Activated CD4-positive, alpha-beta T cell treated with anti-CD3 and anti-CD28 coated beads for 36 hours (primary cell): ENCODE data around the gene KAZN. TPM values are rescaled to one million over a fixed set of nuclear protein-coding genes. Genes with fewer than 3 reads are reported as not detected.

Source experiments
- ATAC-seq: fragments of 200-7000 bp; cut with Tn5 transposase; one replicate; pipeline ENCODE4 v1.10.0; 2021; ENCODE audit warnings: mild to moderate bottlenecking, moderate library complexity
- CTCF ChIA-PET: fragments of 350-600 bp; sonication (Branson Sonifier 250); formaldehyde crosslinking; loops from one replicate; lab custom pipeline; 2021; ENCODE audit warnings: antibody characterized with exemption; lab: Charles Lee
- POLR2A ChIA-PET: fragments of 350-600 bp; sonication (Branson Sonifier 250); formaldehyde crosslinking; loops from one replicate; lab custom pipeline; 2021; ENCODE audit warnings: antibody characterized with exemption, inconsistent platforms; lab: Charles Lee
- DNase-seq: peaks from one replicate; pipeline ENCODE4 v3.0.0-alpha.2; 2020
- H3K27ac Mint-ChIP-seq: one replicate; pipeline ENCODE4 v1.8.0; 2021; ENCODE audit warnings: mixed read lengths
- H3K27me3 Mint-ChIP-seq: one replicate; pipeline ENCODE4 v1.8.0; 2021; ENCODE audit warnings: mixed read lengths
- H3K36me3 Mint-ChIP-seq: one replicate; pipeline ENCODE4 v1.8.0; 2021; ENCODE audit warnings: low read depth, mixed read lengths
- H3K4me1 Mint-ChIP-seq: one replicate; pipeline ENCODE4 v1.8.0; 2021; ENCODE audit warnings: mixed read lengths
- H3K4me3 Mint-ChIP-seq: one replicate; pipeline ENCODE4 v1.8.0; 2021; ENCODE audit warnings: mild to moderate bottlenecking, moderate library complexity, mixed read lengths
- H3K9me3 Mint-ChIP-seq: one replicate; pipeline ENCODE4 v1.8.0; 2021; ENCODE audit warnings: low read depth, mixed read lengths
- intact Hi-C, 2 experiments: fragments of 100-400 bp; cut with DNase I in 1 of 2; cut with micrococcal nuclease in 1 of 2; formaldehyde crosslinking; loops; one replicate each; pipeline versions ENCODE4 v1.14.2 to v1.15.1; 2022 to 2024; cut with DNase I, micrococcal nuclease
- total RNA-seq, 2 experiments: library from RNA; stranded (reverse); gene quantifications; one replicate each; pipeline ENCODE4 v1.2.3, GENCODE V29; 2021

The KAZN gene
- total RNA-seq, 2 experiments from 2014 or later, result 0.89 to 0.90 TPM

- DNase-seq (no peak), ATAC-seq (no peak)
- intact Hi-C loops, result no loop called here
- H3K27ac Mint-ChIP-seq, result no peak overlapping the region
- no peaks in the 10 kb centered on the region for H3K36me3 Mint-ChIP-seq
- H3K27me3 Mint-ChIP-seq, result no peaks in the 10 kb centered on the region
- POLR2A ChIA-PET, result no interaction called here
- H3K9me3 Mint-ChIP-seq, result peaks cover 4% of the 10 kb centered on the region
- no peak overlapping the region for H3K4me3 Mint-ChIP-seq
- CTCF ChIA-PET, result no interaction called here
- H3K4me1 Mint-ChIP-seq, result no peaks in the 10 kb centered on the region
Measured at GRCh38 chr1:14718476-14718875, 120.0 kb downstream of the KAZN start.

GRCh38 chr1:14723401-14723800, 124.9 kb downstream of the KAZN start:
- no peak for ATAC-seq
- Mint-ChIP-seq H3K27ac (no peak overlapping the region), H3K4me1 (no peaks in the 10 kb centered on the region), H3K27me3 (no peaks in the 10 kb centered on the region), H3K36me3 (no peaks in the 10 kb centered on the region), H3K4me3 (no peak overlapping the region), H3K9me3 (peaks cover 2% of the 10 kb centered on the region)
- ChIA-PET CTCF (no interaction called here), POLR2A (no interaction called here)
- DNase-seq, result no peak
- intact Hi-C loops, result no loop called here

GRCh38 chr1:14724246-14724645, 125.8 kb downstream of the KAZN start:
- POLR2A ChIA-PET, result no interaction called here
- no peaks in the 10 kb centered on the region for H3K36me3 Mint-ChIP-seq
- no peaks in the 10 kb centered on the region for H3K4me1 Mint-ChIP-seq
- no peaks in the 10 kb centered on the region for H3K27me3 Mint-ChIP-seq
- ATAC-seq (no peak), DNase-seq (no peak)
- peaks cover 1% of the 10 kb centered on the region for H3K9me3 Mint-ChIP-seq
- intact Hi-C loops, result no loop called here
- no peak overlapping the region for H3K27ac Mint-ChIP-seq
- CTCF ChIA-PET, result no interaction called here
- H3K4me3 Mint-ChIP-seq, result no peak overlapping the region

- Mint-ChIP-seq H3K27me3 (no peaks in the 10 kb centered on the region), H3K36me3 (no peaks in the 10 kb centered on the region), H3K4me3 (no peak overlapping the region), H3K9me3 (no peaks in the 10 kb centered on the region), H3K4me1 (no peaks in the 10 kb centered on the region), H3K27ac (no peak overlapping the region)
- ChIA-PET POLR2A (no interaction called here), CTCF (no interaction called here)
- intact Hi-C loops, result no loop called here
- ATAC-seq, result no peak
- DNase-seq, result no peak
Measured at GRCh38 chr1:14724678-14725077, 126.2 kb downstream of the KAZN start.

- ATAC-seq (no peak), DNase-seq (no peak)
- intact Hi-C loops, result no loop called here
- H3K27me3 Mint-ChIP-seq, result no peaks in the 10 kb centered on the region
- ChIA-PET CTCF (no interaction called here), POLR2A (no interaction called here)
- H3K27ac Mint-ChIP-seq, result no peak overlapping the region
- no peaks in the 10 kb centered on the region for H3K36me3 Mint-ChIP-seq
- H3K9me3 Mint-ChIP-seq, result no peaks in the 10 kb centered on the region
- no peaks in the 10 kb centered on the region for H3K4me1 Mint-ChIP-seq
- no peak overlapping the region for H3K4me3 Mint-ChIP-seq
Measured at GRCh38 chr1:14725238-14725637, 126.8 kb downstream of the KAZN start.

GRCh38 chr1:14725695-14726094, 127.2 kb downstream of the KAZN start:
- Mint-ChIP-seq H3K27me3 (no peaks in the 10 kb centered on the region), H3K27ac (no peak overlapping the region)
- CTCF ChIA-PET, result no interaction called here

GRCh38 chr1:14726606-14727005, 128.1 kb downstream of the KAZN start:
- CTCF ChIA-PET, result no interaction called here
- ATAC-seq (no peak), DNase-seq (no peak)
- POLR2A ChIA-PET, result no interaction called here
- Mint-ChIP-seq H3K36me3 (no peaks in the 10 kb centered on the region), H3K27ac (no peak overlapping the region), H3K4me3 (no peak overlapping the region), H3K4me1 (no peaks in the 10 kb centered on the region), H3K9me3 (no peaks in the 10 kb centered on the region), H3K27me3 (no peaks in the 10 kb centered on the region)
- intact Hi-C loops, result no loop called here

More at GRCh38 chr1:14725695-14726094, 127.2 kb downstream of the KAZN start:
- intact Hi-C loops, result no loop called here
- Mint-ChIP-seq H3K4me1 (no peaks in the 10 kb centered on the region), H3K4me3 (no peak overlapping the region), H3K9me3 (no peaks in the 10 kb centered on the region), H3K36me3 (no peaks in the 10 kb centered on the region)
- POLR2A ChIA-PET, result no interaction called here
- DNase-seq (no peak), ATAC-seq (no peak)

- CTCF ChIA-PET, result no interaction called here
Measured at GRCh38 chr1:14728516-14728915, 130.0 kb downstream of the KAZN start.

GRCh38 chr1:14732728-14733047, 134.2 kb downstream of the KAZN start:
- H3K9me3 Mint-ChIP-seq, result no peaks in the 10 kb centered on the region
- POLR2A ChIA-PET, result no interaction called here
- H3K27ac Mint-ChIP-seq, result no peak overlapping the region
- intact Hi-C loops, result no loop called here
- H3K4me3 Mint-ChIP-seq, result no peak overlapping the region
- no peaks in the 10 kb centered on the region for H3K4me1 Mint-ChIP-seq
- H3K36me3 Mint-ChIP-seq, result no peaks in the 10 kb centered on the region
- no peak for DNase-seq
- ATAC-seq, result no peak
- CTCF ChIA-PET, result no interaction called here
- peaks cover 8% of the 10 kb centered on the region for H3K27me3 Mint-ChIP-seq

More at GRCh38 chr1:14728516-14728915, 130.0 kb downstream of the KAZN start:
- H3K27me3 Mint-ChIP-seq, result no peaks in the 10 kb centered on the region
- DNase-seq, result no peak
- no peaks in the 10 kb centered on the region for H3K4me1 Mint-ChIP-seq
- no peak for ATAC-seq
- H3K27ac Mint-ChIP-seq, result no peak overlapping the region
- intact Hi-C loops, result no loop called here
- POLR2A ChIA-PET, result no interaction called here
- no peaks in the 10 kb centered on the region for H3K36me3 Mint-ChIP-seq
- H3K9me3 Mint-ChIP-seq, result no peaks in the 10 kb centered on the region
- H3K4me3 Mint-ChIP-seq, result no peak overlapping the region

GRCh38 chr1:14733048-14733778, 134.7 kb downstream of the KAZN start:
- ChIA-PET POLR2A (no interaction called here), CTCF (no interaction called here)
- Mint-ChIP-seq H3K4me1 (no peaks in the 10 kb centered on the region), H3K27ac (no peak overlapping the region), H3K36me3 (no peaks in the 10 kb centered on the region), H3K9me3 (no peaks in the 10 kb centered on the region), H3K4me3 (no peak overlapping the region), H3K27me3 (peaks cover 8% of the 10 kb centered on the region)
- no peak for ATAC-seq
- DNase-seq, result no peak
- intact Hi-C loops, result no loop called here

- DNase-seq (no peak), ATAC-seq (no peak)
- intact Hi-C loops, result no loop called here
- H3K9me3 Mint-ChIP-seq, result no peaks in the 10 kb centered on the region
- no peak overlapping the region for H3K27ac Mint-ChIP-seq
- ChIA-PET POLR2A (no interaction called here), CTCF (no interaction called here)
- no peaks in the 10 kb centered on the region for H3K4me1 Mint-ChIP-seq
- H3K27me3 Mint-ChIP-seq, result peaks cover 8% of the 10 kb centered on the region
- H3K36me3 Mint-ChIP-seq, result no peaks in the 10 kb centered on the region
- no peak overlapping the region for H3K4me3 Mint-ChIP-seq
Measured at GRCh38 chr1:14733779-14734140, 135.3 kb downstream of the KAZN start.

GRCh38 chr1:14735841-14736240, 137.4 kb downstream of the KAZN start:
- DNase-seq (no peak), ATAC-seq (no peak)
- peaks cover 16% of the 10 kb centered on the region for H3K27me3 Mint-ChIP-seq
- no peaks in the 10 kb centered on the region for H3K4me1 Mint-ChIP-seq
- no peaks in the 10 kb centered on the region for H3K9me3 Mint-ChIP-seq
- POLR2A ChIA-PET, result no interaction called here
- no peaks in the 10 kb centered on the region for H3K36me3 Mint-ChIP-seq
- H3K4me3 Mint-ChIP-seq, result no peak overlapping the region
- intact Hi-C loops, result no loop called here
- no peak overlapping the region for H3K27ac Mint-ChIP-seq
- CTCF ChIA-PET, result no interaction called here
